ENCODE measurements around the gene MAP3K19. TPM values are rescaled to one million over a fixed set of nuclear protein-coding genes. Genes with fewer than 3 reads are reported as not detected.
"Not testable (repeated sequence)": the region's sequence is repeated elsewhere in the genome, so short reads cannot be mapped to it uniquely, and the experiment has no call there.

The MAP3K19 gene
- total RNA-seq, 1 experiment from 2014 or later, result not detected

DNA sequence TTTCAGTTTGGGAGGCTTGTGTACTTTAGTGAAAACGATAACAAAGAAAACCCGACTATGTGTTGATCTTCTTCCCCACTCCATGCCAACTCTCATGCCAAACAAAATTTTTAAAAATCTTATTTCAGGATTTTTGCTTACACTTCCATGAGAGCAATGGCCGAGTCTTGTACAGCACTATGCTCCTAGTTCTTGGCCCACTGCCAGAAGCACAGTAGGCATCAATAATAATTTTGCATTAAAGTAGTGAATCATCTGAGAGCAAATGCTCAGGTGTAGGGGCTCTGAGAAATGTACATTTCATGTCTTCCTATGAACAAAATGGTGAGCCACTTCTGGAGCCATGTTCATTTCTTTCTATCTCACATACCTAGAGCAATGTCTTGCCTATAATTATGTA, 62.2 kb downstream of the MAP3K19 start:
- no peak for DNase-seq (ENCODE audit: low spot score)

DNA sequence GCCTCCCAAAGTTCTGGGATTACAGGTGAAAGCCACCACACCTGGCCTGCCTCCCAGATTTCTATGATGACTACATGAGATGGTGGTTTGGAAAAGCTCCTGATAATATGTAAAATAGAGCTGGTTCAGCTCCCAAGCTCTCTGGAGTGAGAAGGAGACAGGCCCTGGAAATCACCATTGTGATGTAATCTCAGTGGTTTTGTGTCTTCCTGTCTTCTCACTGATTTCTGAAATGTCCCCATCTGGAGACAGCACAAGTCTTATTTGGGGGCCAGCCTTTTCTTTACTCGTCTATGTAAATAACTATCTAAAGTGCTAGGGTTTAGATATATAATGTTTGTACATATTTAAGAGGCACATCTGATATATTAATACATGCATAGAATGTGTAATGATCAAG, 64.6 kb downstream of the MAP3K19 start:
- no peak for DNase-seq (ENCODE audit: low spot score)

DNA sequence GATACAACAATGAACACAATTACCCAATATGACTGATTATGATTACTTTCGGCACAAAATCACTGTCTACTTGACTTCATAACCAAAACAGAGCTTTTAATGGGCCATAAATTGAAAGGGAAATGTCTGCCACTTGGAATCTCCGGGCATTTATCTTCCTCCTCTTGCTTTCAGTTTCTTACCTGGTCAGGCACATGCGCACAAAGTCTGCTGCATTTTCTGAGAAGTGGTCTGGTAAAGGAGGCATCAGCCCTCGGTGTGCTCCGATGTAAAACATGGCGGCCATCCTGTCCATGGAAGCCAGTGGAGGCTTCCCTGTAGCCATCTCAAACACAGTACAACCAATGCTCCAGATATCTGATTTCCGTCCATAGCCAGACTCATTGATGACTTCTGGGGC, 66.6 kb downstream of the MAP3K19 start:
- DNase-seq (ENCODE audit: low spot score), result no peak

DNA sequence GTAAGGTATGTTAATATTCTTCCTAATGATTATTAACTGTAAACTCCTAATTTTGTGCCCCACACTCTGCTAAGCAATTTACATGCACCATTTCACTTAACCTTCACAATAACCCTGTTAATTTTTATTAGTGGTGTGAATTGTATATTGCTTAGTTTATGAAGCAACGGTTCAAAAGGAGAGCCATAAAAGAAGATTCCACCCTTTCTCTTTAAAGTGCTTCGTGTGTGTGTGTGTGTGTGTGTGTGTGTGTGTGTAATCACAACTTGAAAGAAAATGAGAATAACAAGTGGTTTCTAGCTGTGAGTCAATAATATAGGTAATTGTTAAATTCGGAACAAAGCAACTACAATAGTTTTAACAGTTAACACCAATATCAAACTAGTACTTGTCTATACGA, 68.0 kb downstream of the MAP3K19 start:
- DNase-seq (ENCODE audit: low spot score), result no peak

DNA sequence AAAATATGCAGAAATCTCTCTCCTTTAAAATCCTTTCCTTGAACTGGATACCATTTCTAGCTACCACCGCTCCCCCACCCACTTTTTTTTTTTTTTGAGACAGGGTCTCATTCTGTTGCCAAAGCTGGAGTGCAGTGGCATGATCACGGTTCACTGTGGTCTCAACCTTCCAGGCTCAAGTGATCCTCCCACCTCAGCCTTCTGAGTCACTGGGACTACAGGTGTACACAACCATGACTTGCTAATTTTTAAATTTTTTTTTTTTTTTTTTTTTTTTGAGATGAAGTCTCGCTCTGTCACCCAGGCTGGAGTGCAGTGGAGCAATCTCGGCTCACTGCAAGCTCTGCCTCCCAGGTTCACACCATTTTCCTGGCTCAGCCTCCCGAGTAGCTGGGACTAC, 70.1 kb downstream of the MAP3K19 start:
- not testable (repeated sequence) for DNase-seq (ENCODE audit: low spot score)

DNA sequence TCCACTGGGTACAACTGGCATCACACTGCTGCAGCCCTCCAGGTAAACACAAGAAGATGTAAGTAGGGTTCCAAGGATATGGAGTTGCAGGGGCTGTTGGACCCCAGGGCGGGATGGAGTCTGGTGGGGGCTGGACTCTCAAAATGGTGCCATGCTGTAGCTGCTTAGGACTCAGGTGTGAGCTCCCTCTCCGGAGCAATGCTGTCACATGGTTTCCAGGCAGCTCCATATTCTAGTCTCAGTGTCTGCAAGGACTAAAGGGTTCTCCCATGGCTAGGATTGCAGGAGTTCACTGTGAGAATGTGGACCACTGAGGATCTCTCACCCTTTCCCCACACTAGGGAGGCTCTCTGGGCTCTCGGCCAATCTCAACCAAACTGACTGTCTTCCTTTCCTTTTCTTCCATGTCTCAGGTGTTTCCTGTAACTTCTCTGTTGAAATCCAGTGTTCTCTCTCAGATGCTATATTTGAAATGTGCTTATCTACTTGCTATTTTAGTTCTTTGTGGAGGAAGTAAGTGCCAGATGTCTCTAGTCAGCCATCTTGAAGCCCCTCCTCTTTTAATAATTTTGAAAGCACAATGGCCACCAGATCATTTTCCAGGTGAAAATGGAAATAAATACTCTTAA, 71.1 kb downstream of the MAP3K19 start:
- no peak for DNase-seq (ENCODE audit: low spot score)

DNA sequence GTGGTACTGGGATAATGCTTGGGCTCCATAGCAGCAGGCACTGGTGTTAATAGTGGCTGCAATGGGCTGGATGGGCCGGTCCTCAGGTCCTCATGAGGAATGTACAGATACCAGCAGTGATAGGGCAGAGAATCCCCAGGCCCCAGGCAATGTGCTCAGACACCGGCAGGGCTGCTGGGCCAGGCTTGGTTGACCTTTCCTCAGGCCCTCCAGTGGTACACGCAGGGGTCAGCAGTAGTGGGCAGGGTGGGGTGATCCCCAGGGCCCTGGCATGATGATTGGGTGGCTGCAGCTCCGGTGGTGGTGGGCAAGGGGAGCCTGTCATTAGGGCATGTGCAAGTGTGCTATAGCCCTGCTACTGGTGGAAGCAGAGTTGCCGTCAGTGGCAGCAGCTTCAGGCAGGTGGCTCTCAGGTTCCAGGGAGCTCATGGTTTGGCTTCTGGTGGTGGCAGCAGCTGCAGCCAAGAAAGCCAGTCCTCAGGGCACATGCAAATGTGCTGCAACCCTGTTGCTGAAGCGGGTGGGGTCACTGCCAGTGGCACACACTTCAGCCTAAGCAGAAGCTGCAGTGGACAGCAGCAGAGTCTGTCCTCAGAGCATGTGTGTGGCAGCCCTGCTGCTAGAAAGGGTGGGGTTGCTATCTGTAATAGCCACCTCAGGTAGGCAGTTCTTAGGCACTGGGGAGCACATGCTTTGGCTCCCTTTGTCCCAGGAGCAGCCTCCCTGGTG, 71.8 kb downstream of the MAP3K19 start:
- DNase-seq (ENCODE audit: low spot score), result no peak

DNA sequence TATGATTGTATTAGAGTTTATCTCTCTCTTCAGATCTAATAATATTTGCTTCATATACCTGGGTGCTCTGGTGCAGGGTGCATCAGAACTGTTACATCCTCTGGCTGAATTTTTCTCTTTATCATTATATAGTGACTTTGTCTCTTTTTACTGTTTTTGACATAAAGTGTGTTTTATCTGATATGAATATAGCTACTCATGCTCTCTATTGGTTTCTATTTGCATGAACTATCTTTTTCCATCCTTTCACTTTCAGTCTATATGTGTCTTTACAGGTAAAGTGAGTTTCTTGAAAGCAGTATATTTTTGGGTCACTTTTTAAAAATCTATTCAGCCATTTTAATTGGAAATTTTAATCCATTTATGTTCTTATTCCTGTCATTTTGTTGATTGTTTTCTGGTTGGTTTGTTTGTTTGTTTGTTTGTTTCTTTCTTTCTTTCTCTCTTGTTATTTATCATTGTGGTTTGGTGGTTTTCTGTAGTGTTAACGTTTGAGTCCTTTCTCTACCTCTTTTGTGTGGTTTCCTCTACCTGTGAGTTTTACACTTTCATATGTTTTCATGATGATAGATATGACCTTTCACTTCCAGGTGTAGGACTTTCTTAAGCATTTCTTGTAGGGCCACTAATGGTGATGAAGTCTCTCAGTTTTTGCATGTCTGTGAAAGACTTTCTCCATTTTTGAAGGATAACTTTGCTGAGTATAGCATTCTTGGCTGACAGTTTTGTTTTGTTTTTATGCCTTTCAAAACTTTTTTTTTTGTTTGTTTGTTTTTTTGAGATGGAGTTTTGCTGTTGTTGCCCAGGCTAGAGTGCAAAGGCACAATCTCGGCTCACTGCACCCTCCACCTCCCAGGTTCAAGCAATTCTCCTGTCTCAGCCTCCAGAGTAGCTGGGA, 73.8 kb downstream of the MAP3K19 start:
- no peak for DNase-seq (ENCODE audit: low spot score)

DNA sequence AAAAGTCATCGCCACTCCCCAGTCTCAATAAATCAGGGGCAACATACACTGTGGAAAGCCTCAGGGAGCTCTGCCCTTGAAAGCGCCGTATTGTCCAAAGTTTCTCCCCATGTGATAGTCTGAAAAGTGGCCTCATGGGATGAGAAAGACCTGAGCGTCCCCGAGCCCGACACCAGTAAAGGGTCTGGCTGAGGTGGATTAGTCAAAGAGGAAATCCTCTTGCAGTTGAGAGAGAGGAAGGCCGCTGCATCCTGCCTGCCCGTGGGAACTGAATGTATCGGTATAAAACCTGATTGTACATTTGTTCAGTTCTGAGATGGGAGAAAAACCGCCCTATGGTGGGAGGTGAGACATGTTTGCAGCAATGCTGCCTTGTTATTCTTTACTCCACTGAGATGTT, 80.1 kb downstream of the MAP3K19 start:
- not testable (repeated sequence) for DNase-seq (ENCODE audit: low spot score)

DNA sequence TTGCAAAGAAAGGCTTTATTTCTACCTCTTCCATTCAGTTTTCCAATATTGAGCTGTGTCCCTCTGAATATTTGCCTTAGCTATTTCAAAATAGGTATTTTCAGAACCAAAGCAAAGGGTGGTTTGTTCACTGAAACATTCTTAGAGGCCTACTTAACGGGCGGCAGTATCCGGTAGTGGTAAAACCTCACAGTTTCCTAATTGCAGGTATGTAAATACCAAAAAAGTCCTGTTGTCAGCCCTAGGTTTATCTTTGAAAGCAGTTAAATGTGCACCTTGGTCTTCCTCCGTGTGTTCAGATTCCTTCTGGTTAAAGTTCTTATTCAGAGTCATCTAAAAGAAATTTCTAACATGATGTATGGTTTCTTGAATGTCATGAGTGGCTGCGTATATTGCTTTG, 89.8 kb downstream of the MAP3K19 start:
- DNase-seq (ENCODE audit: low spot score), result no peak

DNA sequence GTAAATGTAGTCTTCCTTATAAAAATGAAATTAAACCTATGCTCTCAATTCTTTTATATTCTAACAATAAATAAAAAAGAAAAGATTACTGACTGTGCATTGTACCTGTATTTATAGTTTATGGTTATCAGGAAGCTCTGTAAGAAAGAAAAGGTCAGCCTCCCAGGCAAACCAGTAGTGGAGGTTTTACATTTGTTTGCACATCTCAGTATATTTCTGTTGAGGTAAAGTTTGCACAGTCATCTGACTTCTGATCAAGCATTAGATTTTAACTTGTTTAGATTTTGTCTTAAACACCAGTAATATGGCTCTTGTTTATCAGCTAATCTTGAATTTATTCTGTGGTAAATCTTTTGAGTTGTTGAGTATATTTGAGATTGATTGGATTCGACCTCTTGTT, 91.5 kb downstream of the MAP3K19 start:
- DNase-seq (ENCODE audit: low spot score), result no peak

DNA sequence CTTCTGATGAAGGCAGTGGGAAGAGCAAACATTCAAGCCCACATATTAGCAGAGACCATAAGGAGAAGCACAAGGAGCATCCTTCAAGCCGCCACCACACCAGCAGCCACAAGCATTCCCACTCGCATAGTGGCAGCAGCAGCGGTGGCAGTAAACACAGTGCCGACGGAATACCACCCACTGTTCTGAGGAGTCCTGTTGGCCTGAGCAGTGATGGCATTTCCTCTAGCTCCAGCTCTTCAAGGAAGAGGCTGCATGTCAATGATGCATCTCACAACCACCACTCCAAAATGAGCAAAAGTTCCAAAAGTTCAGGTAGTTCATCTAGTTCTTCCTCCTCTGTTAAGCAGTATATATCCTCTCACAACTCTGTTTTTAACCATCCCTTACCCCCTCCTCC, 93.2 kb downstream of the MAP3K19 start:
- no peak for DNase-seq (ENCODE audit: low spot score)

DNA sequence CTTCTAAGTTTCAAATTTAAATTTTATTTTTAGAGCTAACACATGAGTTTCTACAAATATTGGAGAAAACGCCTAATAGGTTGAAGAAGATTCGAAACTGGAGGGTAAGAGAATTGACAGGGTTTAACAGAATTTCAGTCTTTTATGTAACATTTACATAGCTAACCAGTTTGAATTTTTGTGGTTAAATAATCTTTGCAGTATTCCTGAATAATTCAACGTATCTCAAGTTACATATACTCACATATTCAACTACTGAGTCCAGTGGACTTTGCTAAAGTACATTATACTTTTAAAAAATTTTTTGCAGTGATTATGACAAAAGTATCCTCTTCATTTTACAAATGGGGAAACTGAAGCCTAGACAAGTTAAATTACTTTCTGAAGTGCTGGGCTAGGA, 94.6 kb downstream of the MAP3K19 start:
- DNase-seq (ENCODE audit: low spot score), result no peak

DNA sequence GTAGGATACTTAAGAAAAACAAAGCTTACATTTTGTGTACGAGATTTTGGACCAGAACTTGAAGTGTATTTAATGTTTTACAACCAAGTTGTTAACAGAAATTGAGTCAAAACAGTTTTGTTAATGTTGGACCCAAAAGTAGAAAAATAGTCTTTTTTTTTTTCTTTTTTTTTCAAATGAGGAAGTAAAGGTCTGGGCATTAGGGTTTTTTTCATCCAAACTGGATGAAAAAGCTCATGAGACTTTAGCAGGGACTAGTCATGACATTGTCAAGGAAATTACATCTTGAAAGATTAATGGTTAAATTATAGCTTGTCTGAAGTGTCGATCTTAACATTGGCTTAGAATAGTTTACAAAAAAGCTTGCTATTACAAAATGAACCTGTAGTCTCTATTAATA, 96.4 kb downstream of the MAP3K19 start:
- DNase-seq (ENCODE audit: low spot score), result no peak

DNA sequence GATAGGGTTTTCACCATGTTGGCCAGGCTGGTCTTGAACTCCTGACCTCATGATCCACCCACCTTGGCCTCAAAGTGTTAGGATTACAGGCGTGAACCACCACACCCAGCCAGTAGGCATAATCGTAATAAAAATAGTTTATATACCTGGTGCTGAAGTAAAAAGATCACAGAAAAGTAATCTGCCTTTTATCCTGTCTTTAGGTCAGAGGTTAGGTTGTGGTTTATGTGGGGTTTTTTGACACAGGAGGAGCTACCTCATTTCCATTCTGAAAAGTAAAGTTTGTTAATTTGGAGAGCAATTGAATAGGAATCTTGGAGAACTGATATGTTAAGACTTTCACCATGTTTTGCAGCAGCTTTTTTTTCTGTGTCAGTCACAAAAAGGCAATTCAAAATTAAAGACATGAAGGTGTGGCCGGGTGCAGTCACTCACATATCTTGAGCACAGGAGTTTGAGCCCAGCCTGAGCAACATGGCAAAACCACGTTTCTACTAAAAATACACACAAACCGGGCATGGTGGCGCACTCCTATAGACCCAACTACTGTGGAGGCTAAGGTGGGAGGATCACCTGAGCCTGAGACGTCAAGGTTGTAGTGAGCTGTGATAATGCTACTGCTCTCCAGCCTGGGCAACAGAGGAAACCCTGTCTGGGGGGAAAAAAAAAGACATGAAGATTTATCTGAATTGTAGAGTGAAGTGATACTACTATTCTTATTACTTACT, 97.1 kb downstream of the MAP3K19 start:
- DNase-seq (ENCODE audit: low spot score), result no peak

DNA sequence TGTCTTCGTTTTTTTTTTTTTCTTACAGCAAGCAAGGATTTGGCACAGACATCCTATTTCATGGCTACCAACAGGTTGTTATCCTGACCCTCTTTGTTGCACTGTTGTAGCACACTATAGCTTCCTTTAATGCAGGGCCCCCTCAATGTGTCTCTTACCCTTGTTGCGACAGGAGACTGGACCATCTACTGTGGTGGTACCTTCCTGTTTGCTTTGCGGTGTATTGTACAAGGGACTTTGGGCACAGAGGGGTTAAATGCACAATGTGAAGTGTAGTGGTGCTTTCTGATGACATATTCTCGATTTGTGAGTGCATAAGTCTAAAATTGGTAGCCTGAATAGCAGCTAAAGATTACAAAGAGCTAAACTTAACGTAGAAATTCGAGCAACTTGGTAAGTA, 101.2 kb downstream of the MAP3K19 start:
- no peak for DNase-seq (ENCODE audit: low spot score)

DNA sequence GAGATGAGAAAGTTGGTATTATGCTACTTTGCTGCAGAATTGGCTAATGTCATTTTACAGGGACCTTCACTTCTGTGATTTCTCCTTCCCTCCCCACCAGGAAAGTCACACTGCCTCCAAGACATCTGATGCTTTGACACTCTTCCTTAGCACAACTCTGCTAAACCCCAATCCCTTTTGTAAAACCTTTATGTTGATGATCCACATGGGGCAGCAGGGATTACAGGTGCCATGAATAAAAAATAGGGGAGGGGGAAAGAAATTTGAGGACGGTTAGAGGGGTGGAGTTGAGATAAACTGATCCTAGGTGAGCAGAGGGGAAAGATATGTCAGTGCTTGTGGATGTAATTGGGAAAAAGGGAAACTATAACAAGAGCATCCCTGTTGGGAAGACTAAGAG, 102.3 kb downstream of the MAP3K19 start:
- DNase-seq (ENCODE audit: low spot score), result no peak

DNA sequence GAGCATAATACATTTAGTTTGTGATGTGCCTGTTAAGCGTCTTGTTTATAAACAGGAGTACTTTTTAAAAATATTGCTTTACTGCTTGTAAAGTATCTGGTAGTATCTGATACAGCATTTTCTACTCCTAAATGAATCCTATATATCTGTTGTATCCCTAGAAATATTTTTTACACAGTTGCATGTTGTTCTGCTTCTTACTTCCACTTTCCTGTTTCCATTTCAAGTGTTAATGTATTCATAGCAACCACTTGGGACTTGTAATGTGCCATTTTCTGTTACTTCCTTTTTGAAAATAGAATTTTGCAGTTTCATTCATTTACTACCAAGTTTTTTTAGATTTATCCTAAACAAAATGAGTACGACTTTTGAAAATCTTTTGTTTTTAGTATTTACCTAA, 103.7 kb downstream of the MAP3K19 start:
- no peak for DNase-seq (ENCODE audit: low spot score)

DNA sequence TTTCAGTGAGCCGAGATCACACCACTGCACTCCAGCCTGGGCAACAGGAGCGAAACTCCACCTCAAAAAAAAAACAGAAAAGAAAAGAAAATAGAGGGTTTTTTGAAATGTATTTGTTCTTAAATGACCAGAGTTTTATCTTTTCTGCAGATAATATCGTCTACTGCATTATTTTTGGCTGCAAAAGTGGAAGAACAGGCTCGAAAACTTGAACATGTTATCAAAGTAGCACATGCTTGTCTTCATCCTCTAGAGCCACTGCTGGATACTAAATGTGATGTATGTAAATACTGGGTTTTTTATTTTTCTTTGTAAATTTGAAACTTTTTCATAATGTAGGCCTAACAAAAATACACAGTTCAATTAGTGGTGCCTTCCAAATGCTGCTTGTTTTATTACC, 110.6 kb downstream of the MAP3K19 start:
- no peak for DNase-seq (ENCODE audit: low spot score)

DNA sequence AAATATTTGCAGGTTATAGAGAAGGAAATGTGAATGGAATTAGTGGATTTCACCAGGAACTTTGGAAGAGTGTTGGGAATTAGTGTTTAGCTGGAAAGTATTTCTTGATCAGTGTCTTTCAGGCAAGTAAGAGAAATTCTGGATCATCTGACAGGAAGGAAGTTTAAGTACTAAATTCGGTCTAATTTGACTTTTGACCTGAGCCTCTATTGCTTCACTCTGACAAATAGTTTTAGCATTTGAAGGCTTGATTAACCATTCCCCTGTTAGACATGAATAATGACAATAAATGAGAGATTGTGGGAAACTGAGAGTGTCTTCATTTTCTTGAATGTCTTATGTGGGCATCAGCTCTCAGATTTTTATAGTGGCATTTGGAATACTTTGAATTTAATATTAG, 112.6 kb downstream of the MAP3K19 start:
- no peak for DNase-seq (ENCODE audit: low spot score)

DNA sequence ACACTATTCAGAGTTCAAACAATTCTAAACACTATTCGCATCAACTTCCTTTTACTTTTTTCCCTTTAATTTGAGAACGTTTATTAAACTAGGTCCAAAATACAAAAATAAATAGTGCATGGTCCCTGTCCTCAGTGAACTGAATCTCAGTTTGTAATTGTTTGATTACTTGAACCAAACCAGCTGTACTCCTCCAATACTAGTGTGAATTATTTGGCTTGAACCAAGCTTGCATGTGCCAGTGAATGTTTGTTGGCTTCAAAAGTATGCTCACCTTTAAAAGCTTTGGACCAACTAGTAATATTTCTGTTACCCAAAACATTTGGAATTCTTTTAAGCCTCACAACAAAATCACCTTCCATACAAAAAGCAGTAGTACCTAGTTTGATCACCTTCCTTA, 113.1 kb downstream of the MAP3K19 start:
- no peak for DNase-seq (ENCODE audit: low spot score)

DNA sequence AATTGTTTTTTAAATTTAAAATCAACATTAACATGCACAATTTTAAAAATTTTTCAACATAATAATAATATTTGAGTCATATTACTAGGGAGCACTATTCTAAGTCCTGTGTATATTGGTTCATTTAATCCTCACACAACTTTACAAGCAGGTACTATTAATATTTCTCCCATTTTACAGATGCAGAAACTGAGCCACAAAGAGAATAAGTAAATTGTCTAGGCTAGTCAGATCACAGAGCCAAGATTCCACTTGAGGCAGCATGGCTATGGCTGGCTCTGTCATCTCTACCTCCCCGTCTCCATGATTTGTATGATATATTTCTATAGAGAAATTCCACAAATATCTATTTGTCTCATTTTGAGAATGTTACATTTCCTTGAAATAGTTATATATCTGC, 113.5 kb downstream of the MAP3K19 start:
- DNase-seq (ENCODE audit: low spot score), result no peak

All from A172 (cell line).